Kidney epithelial cell (primary cell): ENCODE data around the gene NPBWR2. TPM values are rescaled to one million over a fixed set of nuclear protein-coding genes. Genes with fewer than 3 reads are reported as not detected.

ENCODE experiments used
- DNase-seq: peaks from one replicate; pipeline ENCODE4 v3.0.0-alpha.2; 2010; ENCODE audit warnings: low read depth
- H3K27me3 ChIP-seq: 2 replicates; pipeline ENCODE4 v1.6.0; 2011; ENCODE audit warnings: low read length; ENCODE audit not compliant: control insufficient read depth, insufficient read depth
- H3K36me3 ChIP-seq: 2 replicates; pipeline ENCODE4 v1.5.1; 2011; ENCODE audit warnings: low read length; ENCODE audit not compliant: control insufficient read depth, insufficient read depth
- H3K4me3 ChIP-seq: 2 replicates; pipeline ENCODE4 v1.5.1; 2011; ENCODE audit warnings: low read depth, mild to moderate bottlenecking, control low read depth, low read length
- total RNA-seq: library from RNA; depleted of rRNA; stranded (reverse); fragments of >200 nt; gene quantifications from 2 replicates; pipeline ENCODE4 v1.2.3, GENCODE V29; 2015
- TF ChIP-seq, protein P1 (sequence below): IDR thresholded peaks from 2 replicates; pipeline ENCODE4 v1.5.1; 2011; ENCODE audit warnings: mild to moderate bottlenecking, moderate library complexity, low read length, control low read depth, inconsistent platforms; ENCODE audit not compliant: insufficient read depth, poor library complexity, severe bottlenecking

The NPBWR2 gene, protein sequence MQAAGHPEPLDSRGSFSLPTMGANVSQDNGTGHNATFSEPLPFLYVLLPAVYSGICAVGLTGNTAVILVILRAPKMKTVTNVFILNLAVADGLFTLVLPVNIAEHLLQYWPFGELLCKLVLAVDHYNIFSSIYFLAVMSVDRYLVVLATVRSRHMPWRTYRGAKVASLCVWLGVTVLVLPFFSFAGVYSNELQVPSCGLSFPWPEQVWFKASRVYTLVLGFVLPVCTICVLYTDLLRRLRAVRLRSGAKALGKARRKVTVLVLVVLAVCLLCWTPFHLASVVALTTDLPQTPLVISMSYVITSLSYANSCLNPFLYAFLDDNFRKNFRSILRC
- total RNA-seq = not detected in 2 replicates

DNA sequence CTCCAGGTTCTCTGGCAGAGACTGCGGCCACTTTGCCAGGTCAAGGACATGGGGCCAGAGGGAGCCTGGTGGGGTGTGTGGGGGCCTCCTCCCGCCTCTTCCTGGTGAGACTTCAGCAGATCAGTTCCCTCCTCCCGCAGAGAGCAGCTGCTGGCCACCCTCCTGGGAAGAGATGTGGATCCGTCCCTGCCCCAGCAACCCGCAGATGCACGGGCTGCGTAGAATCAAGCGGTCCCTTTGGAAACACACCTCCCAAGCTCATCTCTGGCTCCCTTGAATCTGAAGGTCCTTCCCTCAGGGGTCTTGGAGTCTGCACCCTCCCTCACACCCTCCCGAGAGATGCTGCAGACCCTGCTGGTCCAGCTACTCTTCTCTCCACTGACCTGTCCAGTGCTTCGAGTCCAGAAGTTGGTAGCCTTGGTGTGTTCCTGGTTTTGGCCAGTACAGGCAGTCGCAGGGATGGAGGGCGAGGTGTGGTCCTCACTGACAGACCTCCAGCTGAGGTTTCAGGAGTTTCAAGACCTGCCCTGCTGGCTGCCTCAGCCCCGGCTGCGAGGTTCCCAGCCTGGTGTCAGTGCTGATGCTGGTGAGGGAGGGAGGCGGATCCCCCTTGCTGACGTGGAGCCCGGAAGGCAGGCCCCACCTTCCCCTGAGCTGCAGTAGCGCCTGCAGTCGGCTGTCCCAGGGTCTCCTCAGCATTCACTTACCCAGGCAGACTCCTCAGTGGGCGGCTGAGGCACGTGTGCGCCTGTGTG lies at the start of gene NPBWR2:
Gene NPBWR2, minus strand, starts transcription at position 585 of the 755 bp plus-strand sequence. CDS start 734 bp downstream, outside the sequence.
- Histone ChIP-seq H3K4me3 (no peak within 1 kb of the TSS), H3K27me3 (peaks cover 34% of the 10 kb centered on the region), H3K36me3 (no peaks in the 10 kb centered on the region)
- TF ChIP-seq, protein P1, sequence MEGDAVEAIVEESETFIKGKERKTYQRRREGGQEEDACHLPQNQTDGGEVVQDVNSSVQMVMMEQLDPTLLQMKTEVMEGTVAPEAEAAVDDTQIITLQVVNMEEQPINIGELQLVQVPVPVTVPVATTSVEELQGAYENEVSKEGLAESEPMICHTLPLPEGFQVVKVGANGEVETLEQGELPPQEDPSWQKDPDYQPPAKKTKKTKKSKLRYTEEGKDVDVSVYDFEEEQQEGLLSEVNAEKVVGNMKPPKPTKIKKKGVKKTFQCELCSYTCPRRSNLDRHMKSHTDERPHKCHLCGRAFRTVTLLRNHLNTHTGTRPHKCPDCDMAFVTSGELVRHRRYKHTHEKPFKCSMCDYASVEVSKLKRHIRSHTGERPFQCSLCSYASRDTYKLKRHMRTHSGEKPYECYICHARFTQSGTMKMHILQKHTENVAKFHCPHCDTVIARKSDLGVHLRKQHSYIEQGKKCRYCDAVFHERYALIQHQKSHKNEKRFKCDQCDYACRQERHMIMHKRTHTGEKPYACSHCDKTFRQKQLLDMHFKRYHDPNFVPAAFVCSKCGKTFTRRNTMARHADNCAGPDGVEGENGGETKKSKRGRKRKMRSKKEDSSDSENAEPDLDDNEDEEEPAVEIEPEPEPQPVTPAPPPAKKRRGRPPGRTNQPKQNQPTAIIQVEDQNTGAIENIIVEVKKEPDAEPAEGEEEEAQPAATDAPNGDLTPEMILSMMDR = no peak
- no peak for DNase-seq

DNA sequence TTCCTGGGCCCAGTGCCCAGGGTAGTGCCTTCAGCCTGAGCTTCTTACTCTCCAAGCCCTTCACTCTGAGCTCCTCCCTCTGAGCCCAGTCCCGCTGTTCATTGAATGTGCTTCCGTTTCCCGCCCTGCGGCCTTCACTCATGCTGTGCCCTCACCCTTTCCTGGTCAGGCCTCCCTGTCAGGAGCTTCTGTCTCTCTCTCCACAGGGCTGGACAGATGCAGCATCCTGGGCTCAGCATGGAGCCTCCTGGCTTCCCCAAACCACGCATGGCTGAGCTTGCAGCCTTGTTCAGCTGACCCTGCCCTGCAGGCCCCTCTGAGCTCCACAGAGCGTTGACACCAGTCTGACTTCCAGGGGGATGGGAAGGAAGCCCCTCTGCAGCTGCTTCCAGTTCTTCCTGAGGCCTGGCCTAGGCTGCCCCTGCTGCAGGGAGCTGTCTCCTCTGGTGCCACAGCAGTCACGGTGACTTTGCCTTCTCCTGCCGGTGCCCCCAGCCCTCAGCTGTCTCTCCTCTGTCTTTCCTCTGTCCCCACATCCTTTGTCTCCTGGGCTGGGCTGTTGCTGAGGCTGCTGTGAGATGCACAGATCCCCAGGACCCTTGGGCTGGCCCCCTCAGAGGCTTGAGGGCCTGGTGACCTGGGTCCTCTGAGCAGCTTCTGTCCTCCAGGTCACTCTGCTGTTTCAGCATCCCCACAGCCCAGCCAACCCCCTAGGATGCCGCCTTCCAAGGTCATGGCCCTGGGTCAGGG lies 48.9 kb upstream of the NPBWR2 start:
- Histone ChIP-seq H3K4me3 (no peak overlapping the region), H3K36me3 (no peaks in the 10 kb centered on the region), H3K27me3 (peaks cover 23% of the 10 kb centered on the region)
- DNase-seq = no peak
- TF ChIP-seq, protein P1 = no peak

DNA sequence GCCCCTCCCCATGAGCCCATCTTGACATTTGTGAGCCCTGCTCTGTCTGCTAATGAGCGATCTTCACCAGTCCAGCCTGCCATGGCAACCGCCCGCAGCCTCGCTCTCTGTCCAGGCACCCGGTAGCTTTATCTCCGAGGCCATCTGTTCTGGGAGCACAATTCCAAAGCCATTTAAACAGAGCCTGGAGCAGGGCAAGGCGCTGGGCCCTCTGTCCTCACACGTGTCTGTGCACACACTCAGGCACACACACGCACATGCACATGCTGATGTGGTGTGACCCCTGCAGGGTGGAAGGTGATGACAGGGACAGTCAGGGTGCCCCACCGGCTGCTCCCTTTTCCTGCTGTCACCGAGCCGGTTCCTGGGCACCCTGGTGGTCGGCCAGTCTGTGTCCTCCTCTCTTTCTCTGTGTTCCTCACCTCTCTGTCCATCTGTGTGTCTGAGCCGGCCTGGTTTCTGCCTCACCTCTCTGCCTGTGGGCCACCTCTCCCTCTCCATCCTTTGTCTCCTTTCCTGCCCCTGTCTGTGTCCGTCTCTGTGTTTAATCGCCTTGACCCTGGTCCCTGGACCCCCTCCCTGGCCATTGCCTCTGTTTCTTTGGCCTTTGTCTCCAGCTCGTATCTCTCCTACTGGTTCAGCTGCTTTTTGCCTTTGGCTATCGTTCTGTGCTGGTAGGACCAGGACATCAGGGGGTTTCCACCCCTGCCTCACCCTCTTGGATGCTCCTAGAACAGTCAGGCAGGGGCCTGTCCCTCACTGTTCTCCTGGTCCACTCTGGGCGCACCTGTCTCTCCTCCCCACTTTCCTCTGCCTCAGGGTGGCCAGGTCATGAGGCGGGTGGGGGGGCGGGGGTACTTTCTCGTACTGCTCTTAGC lies 48.1 kb upstream of the NPBWR2 start:
- Histone ChIP-seq H3K27me3 (peaks cover 15% of the 10 kb centered on the region), H3K4me3 (no peak overlapping the region), H3K36me3 (no peaks in the 10 kb centered on the region)
- no peak for DNase-seq
- TF ChIP-seq, protein P1 = no peak

DNA sequence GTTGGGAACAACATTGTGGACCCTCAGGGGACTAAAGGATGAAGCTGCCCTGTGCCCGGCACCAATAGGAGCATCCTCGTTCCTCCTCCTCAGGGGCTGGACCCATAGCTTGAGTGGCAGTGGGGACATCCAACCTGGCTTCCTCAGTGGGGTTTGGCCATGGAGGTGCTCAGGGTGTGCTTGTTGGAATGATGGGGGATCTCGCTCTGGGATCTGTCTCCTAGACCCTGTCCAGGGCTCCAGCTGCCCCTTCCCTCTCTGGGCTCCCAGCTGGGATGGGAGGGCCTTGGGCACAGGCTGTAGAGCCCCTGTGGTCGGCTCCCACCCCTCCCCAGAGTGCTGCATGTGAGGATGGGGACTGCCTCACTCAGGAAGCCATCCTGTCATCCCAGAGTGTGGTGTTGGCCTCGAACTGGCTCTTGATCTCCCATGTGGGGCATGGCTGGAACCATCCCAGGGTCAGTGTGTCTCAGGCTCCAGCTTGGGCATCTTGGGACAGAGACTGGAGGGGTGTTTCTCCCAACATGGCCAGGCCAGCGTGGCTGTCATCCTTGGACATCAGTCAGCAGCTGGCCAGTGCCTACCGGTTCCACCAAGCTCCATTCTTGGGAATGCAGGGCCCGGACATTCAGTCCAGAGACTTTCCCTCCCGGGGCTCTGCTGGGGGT lies 47.4 kb upstream of the NPBWR2 start:
- Histone ChIP-seq H3K36me3 (no peaks in the 10 kb centered on the region), H3K27me3 (peaks cover 8% of the 10 kb centered on the region), H3K4me3 (no peak overlapping the region)
- TF ChIP-seq, protein P1 = no peak
- DNase-seq = no peak
